Melanocyte of skin (primary cell): ENCODE measurements around the gene HFM1. TPM values are rescaled to one million over a fixed set of nuclear protein-coding genes. Genes with fewer than 3 reads are reported as not detected.

Experiments used
- small RNA-seq, 2 donors: library from RNA; depleted of rRNA; stranded (forward); fragments of <200 nt; gene quantifications; one replicate each; pipeline ENCODE3, GENCODE V24; 2012
- total RNA-seq, 2 donors: library from RNA; depleted of rRNA; stranded (reverse); fragments of >200 nt; gene quantifications; 2 replicates each; pipeline ENCODE4 v1.2.3, GENCODE V29; 2012

HFM1 gene
- 1 to 10 TPM in 1 of 2 donors, under 1 TPM in 1; 0.67 to 1.0 TPM for total RNA-seq

GRCh38 chr1:91404151-91405012, at the start of gene HFM1:
HFM1 (minus strand) TSS chr1:91404837; CDS start chr1:91401082, 3,755 bp downstream.

Small RNAs within 50 kb of the gene (small RNA-seq; reads per million reads assigned to genes)
- 0 reads per million in 2 donors for gene RF00019

Other genes starting within 250 kb of the HFM1 start
- gene CDC7, start 96.0 kb upstream of the HFM1 start, total RNA-seq = 10 to 100 TPM in 1 of 2 donors, 1 to 10 TPM in 1; 8.3 to 12.0 TPM